Esophagus squamous epithelium (tissue), 5 donors: Measurements from ENCODE around the gene RHEBL1. TPM values are rescaled to one million over a fixed set of nuclear protein-coding genes. Genes with fewer than 3 reads are reported as not detected.

Experiments used
- DNase-seq: peaks from one replicate; lab custom pipeline; 2025; lab: John Stamatoyannopoulos, UW
- H3K27ac ChIP-seq, 4 donors: fragments of 200-600 bp; sonication (generic); one replicate each; pipeline ENCODE4 v1.5.1; 2016 to 2019; ENCODE audit warnings: mild to moderate bottlenecking in 1 of 4
- H3K27me3 ChIP-seq, 4 donors: fragments of 200-600 bp; sonication (generic); 1 replicate in 3 of 4; 2 replicates in 1 of 4; pipeline versions ENCODE4 v1.5.1 to v1.6.0; 2017 to 2021; ENCODE audit warnings: antibody characterized with exemption in 1 of 4
- H3K36me3 ChIP-seq, 3 donors: fragments of 200-600 bp; sonication (generic); one replicate each; pipeline ENCODE4 v1.5.1; 2016 to 2019
- H3K4me1 ChIP-seq, 3 donors: fragments of 200-600 bp; sonication (generic); one replicate each; pipeline ENCODE4 v1.5.1; 2017 to 2019
- H3K4me3 ChIP-seq, 4 donors: fragments of 200-600 bp; sonication (generic); 1 replicate in 3 of 4; 2 replicates in 1 of 4; pipeline ENCODE4 v1.5.1; 2016 to 2019; ENCODE audit warnings: mild to moderate bottlenecking in 2 of 4, moderate library complexity in 1 of 4
- H3K9me3 ChIP-seq, 3 donors: fragments of 200-600 bp; sonication (generic); one replicate each; pipeline ENCODE4 v1.5.1; 2016 to 2019
- POLR2A ChIP-seq, 4 donors: fragments of 450-650 bp; IDR thresholded peaks; one replicate each; pipeline ENCODE4 v1.6.1; 2017; ENCODE audit warnings: antibody characterized with exemption in 4 of 4, mild to moderate bottlenecking in 4 of 4, moderate library complexity in 3 of 4
- WGBS, 2 donors: methylation state at CpG; one replicate each; pipeline ENCODE4 v1.1.5; 2018; 5-methylcytosine and 5-hydroxymethylcytosine counted together
- intact Hi-C: fragments of 100-400 bp; cut with DNase I; formaldehyde crosslinking; loops from one replicate; pipeline ENCODE4 v1.15.0; 2022
- total RNA-seq, 4 donors: library from RNA; depleted of rRNA; stranded (reverse); fragments of >200 nt; gene quantifications; one replicate each; pipeline ENCODE4 v1.1.0, GENCODE V29; 2016
- TF ChIP-seq, protein P1 (sequence below), 6 experiments: fragments of 450-650 bp in 4 of 6; fragments of 200-600 bp in 2 of 6; sonication (generic) in 2 of 6; IDR thresholded peaks; one replicate each; pipeline ENCODE4 v1.5.1; 2016 to 2019; ENCODE audit warnings: antibody characterized with exemption in 6 of 6, mild to moderate bottlenecking in 4 of 6, moderate library complexity in 4 of 6
- donor health status: DM: yes; HTN: yes; CAD: no.

The RHEBL1 gene
- total RNA-seq, 4 donors from 2014 or later: 0.23 to 0.44 TPM; not detected in 2

DNA sequence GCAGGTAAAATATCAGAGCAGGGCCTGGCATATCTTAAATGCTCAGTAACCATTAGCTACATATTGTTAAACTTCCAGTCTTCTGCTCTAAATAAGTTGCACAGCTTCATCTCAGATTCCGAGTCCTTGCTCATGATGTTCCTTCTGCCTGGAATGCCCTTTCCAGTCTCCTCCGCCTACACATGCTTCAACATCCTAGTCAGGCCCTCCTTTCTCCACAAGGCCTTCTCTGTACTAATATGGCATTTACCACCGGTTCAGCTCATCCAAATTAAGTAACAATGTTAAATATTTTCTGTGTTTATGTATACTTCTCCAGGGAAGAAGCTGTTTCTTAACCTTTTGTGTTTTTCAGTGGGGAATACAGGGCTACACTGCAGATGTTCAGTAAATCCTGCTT, 16.3 kb upstream of the RHEBL1 start:
- Histone ChIP-seq H3K9me3 (no peaks in the 10 kb centered on the region), H3K27ac (peak overlapping the region in 1 of 4 donors; percentile 42), H3K36me3 (no peaks in the 10 kb centered on the region), H3K4me3 (no peak overlapping the region), H3K4me1 (peaks cover 14 to 36% (median 30%) of the 10 kb centered on the region in 3 donors), H3K27me3 (peaks cover 13 to 29% (median 15%) of the 10 kb centered on the region in 4 donors)
- no peak for TF ChIP-seq POLR2A (IDR thresholded peaks at IDR 0.05)
- TF ChIP-seq, protein P1, sequence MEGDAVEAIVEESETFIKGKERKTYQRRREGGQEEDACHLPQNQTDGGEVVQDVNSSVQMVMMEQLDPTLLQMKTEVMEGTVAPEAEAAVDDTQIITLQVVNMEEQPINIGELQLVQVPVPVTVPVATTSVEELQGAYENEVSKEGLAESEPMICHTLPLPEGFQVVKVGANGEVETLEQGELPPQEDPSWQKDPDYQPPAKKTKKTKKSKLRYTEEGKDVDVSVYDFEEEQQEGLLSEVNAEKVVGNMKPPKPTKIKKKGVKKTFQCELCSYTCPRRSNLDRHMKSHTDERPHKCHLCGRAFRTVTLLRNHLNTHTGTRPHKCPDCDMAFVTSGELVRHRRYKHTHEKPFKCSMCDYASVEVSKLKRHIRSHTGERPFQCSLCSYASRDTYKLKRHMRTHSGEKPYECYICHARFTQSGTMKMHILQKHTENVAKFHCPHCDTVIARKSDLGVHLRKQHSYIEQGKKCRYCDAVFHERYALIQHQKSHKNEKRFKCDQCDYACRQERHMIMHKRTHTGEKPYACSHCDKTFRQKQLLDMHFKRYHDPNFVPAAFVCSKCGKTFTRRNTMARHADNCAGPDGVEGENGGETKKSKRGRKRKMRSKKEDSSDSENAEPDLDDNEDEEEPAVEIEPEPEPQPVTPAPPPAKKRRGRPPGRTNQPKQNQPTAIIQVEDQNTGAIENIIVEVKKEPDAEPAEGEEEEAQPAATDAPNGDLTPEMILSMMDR (IDR thresholded peaks at IDR 0.05): no peak
- whole genome bisulfite sequencing, 2 donors: 63 to 64% methylated on average over 3 of the region's 3 CpGs
- DNase-seq: no peak
- intact Hi-C loops: no loop called here

DNA sequence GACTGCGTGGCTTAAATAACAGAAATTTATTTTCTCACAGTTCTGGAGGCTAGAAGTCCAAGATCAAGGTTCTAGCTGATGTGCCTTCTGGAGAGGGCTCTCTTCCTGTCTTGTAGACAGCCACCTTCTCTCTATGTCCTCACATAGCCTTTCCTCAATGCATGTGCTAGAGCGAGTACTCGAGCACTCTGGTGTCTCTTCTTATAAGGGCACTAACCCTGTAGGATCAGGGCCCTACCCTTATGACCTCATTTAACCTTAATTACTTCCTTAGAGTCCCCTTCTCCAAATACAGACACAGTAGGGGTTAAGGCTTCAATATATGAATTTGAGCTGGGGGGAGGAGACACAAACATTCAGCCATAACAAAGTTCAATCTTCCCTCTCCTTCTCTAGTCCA, 14.7 kb upstream of the RHEBL1 start:
- H3K9me3 ChIP-seq: no peaks in the 10 kb centered on the region
- TF ChIP-seq, protein P1 (IDR thresholded peaks at IDR 0.05): no peak
- no peak for TF ChIP-seq POLR2A (IDR thresholded peaks at IDR 0.05)
- intact Hi-C loops: no loop called here
- no peak overlapping the region for H3K27ac ChIP-seq
- no peak for DNase-seq
- no peak overlapping the region for H3K4me3 ChIP-seq
- H3K27me3 ChIP-seq: peaks cover under 1 to 12% (median 7%) of the 10 kb centered on the region in 4 donors
- no peaks in the 10 kb centered on the region for H3K36me3 ChIP-seq
- WGBS, 2 donors: 92 to 93% methylated on average over 3 of the region's 3 CpGs
- peaks cover 4 to 19% (median 13%) of the 10 kb centered on the region in 3 donors for H3K4me1 ChIP-seq

DNA sequence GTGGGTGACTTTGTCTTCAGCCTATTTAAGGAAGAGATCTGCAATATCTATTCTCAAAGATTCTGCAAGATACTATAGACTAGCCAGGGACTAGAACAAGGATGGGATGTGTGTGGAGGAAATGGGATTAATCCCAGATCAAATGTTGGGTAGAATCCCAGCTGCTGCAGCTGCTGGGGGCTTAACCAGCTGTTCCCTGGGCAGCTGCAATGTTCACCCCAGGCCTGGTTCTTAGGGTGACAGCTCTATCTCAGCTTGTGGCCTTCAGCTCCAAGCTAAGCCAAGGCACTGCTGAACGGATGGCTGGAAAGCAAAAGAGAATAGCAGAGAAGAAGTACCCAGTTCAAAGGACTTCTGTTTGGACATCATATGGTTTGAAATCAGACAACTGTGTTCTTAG, 10.0 kb upstream of the RHEBL1 start:
- Histone ChIP-seq H3K27ac (no peak overlapping the region), H3K9me3 (no peaks in the 10 kb centered on the region), H3K4me1 (no peaks in the 10 kb centered on the region), H3K27me3 (no peaks in the 10 kb centered on the region), H3K4me3 (no peak overlapping the region), H3K36me3 (no peaks in the 10 kb centered on the region)
- intact Hi-C loops: no loop called here
- no peak for DNase-seq
- 73 to 80% methylated on average over 1 of the region's 1 CpG for WGBS, 2 donors
- TF ChIP-seq POLR2A (IDR thresholded peaks at IDR 0.05): no peak
- TF ChIP-seq, protein P1 (IDR thresholded peaks at IDR 0.05): no peak

DNA sequence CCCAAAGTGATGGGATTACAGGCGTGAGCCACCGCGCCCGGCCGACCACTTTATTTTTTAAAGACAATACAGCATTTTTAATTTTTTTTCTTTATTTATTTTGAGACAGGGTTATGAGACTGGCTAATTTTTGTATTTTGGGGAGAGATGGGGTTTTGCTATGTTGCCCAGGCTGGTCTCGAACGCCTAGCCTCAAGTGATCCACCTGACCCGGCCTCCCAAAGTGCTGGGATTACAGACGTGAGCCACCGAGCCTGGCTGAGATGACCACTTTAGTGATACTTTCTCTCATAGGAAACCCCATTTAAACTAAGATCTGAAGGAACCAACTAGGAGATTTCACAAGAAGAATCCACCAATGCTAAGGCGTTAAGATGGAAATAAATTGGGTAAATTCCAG, 1.2 kb upstream of the RHEBL1 start:
- intact Hi-C loops: no loop called here

DNA sequence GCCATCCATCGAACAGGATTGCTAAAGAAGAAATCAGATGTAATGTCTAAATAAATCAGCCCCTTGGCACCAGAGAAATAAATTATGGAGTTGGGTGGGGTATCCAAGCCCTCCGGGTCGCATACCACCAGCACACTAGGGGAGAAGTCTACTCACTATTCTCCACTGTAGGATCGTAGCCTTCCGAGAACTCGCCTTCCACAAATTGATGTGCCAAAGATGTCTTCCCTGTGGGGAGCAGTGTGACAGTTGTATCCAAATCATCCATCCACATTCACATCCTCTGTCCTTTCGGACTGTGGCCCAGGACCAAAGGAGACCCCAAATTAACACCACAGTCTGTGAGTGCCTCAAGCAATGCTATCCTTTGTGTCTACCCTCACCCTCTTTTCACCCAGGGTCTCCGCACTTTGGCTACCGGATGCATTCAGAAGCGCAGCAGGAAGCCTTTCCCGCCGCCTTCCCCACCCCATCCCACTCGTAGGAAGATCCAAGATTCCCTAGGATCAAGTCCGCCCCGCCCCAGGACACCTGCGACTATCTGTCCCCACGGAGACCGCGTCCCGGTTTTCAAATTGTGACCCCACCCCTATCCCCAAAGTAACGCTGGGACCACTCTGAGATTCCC, 786 bp downstream of the RHEBL1 start:
- Histone ChIP-seq H3K36me3 (no peaks in the 10 kb centered on the region), H3K9me3 (no peaks in the 10 kb centered on the region), H3K27me3 (no peaks in the 10 kb centered on the region), H3K4me3 (peak overlapping the region; percentile 64 to 86 (median 73)), H3K27ac (peak overlapping the region; percentile 71 to 90 (median 82)), H3K4me1 (peaks cover 8 to 23% (median 12%) of the 10 kb centered on the region in 3 donors)
- no peak for DNase-seq
- whole genome bisulfite sequencing, 2 donors: 18 to 25% methylated on average over 20 of the region's 21 CpGs
- no peak for TF ChIP-seq POLR2A (IDR thresholded peaks at IDR 0.05)
- TF ChIP-seq, protein P1 (IDR thresholded peaks at IDR 0.05): no peak
- intact Hi-C loops: loop anchor here (10.0 kb wide), 1 partner anchor 56 kb away; no protein-coding TSS in a partner anchor

More for the DNA sequence above, 1.2 kb upstream of the RHEBL1 start:
- H3K27ac ChIP-seq: no peak overlapping the region
- peaks cover 8 to 20% (median 12%) of the 10 kb centered on the region in 3 donors for H3K4me1 ChIP-seq
- no peak overlapping the region for H3K4me3 ChIP-seq
- TF ChIP-seq, protein P1 (IDR thresholded peaks at IDR 0.05): no peak
- no peak for TF ChIP-seq POLR2A (IDR thresholded peaks at IDR 0.05)
- no peaks in the 10 kb centered on the region for H3K36me3 ChIP-seq
- WGBS, 2 donors: 92 to 93% methylated on average over 11 of the region's 11 CpGs
- no peaks in the 10 kb centered on the region for H3K27me3 ChIP-seq
- no peak for DNase-seq
- H3K9me3 ChIP-seq: no peaks in the 10 kb centered on the region
